ENCODE measurements around the gene TRIM66.

Gene TRIM66

DNA sequence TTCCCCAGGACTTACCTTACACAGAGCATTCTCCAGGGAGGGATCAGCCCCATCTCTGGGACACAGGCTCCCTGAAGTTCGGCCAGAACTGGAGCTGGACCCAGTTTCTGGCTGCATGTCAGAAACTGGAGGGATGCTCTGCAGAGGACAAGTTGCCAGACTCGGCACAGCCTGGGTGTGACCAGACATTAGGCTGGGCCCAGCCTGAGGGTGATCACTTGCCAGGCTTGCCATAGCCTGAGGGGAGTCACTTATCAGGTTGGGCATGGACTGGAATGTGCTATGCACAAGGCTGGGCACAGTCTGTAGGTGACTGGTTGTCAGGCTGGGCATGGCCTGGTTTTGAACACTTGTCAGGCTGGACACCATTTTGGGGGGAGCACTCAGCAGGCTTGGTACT, 57.8 kb downstream of the TRIM66 start:
- Mint-ChIP-seq H3K4me1 (no peaks in the 10 kb centered on the region), H3K9me3 (no peaks in the 10 kb centered on the region), H3K4me3 (no peak overlapping the region), H3K27ac (no peak overlapping the region), H3K36me3 (peaks cover 17% of the 10 kb centered on the region)
- ATAC-seq: peak; percentile 33
- DNase-seq (ENCODE audit: low spot score in 2 of 2): no peak

DNA sequence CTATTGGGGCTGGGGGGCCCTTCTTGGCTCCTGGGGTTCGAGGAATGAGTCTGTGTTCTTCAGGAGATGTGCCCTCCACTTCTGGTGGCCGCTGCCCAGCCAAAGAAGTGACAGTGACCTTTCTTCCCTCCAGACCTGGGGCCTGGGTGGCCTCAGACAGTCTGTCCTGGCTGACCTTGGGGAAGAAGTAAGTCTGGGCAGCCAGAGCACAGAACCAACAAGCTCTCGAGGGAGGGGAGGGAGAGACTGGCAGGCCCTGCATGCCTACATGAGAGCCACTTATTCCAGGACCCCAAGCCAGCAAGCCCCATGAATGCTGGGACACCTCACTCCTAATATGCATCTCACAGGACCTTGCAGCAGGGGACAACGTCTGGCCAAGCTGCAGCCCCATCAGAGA, 61.3 kb downstream of the TRIM66 start:
- DNase-seq (ENCODE audit: low spot score in 2 of 2) (no peak), ATAC-seq (no peak)
- no peaks in the 10 kb centered on the region for H3K9me3 Mint-ChIP-seq
- no peak overlapping the region for H3K4me3 Mint-ChIP-seq
- peaks cover 23% of the 10 kb centered on the region for H3K36me3 Mint-ChIP-seq
- no peaks in the 10 kb centered on the region for H3K4me1 Mint-ChIP-seq
- no peak overlapping the region for H3K27ac Mint-ChIP-seq

DNA sequence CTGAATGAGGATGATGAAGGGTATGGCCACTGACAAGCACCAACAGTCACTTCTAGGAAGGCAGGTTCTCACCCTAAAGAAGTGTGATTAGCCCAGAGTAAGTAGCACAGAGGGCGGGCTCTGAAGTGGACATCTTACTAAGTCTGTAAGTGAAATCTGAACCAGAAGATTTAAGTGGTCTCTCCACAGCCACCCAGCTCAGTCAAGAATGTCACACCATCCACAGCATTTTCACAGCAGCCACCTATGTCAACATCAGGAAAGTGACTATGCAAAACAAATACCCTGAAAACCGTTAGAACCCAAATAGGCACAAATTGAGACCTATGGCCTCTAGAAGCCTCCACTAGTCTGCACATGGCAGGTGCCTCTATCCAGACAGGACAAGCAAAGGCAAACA, 65.4 kb downstream of the TRIM66 start:
- DNase-seq (ENCODE audit: low spot score in 2 of 2): no peak
- no peak for ATAC-seq
- H3K27ac Mint-ChIP-seq: no peak overlapping the region
- H3K4me3 Mint-ChIP-seq: no peak overlapping the region
- H3K9me3 Mint-ChIP-seq: no peaks in the 10 kb centered on the region
- no peaks in the 10 kb centered on the region for H3K4me1 Mint-ChIP-seq
- H3K36me3 Mint-ChIP-seq: peaks cover 11% of the 10 kb centered on the region

GRCh38 chr11:8615291-8616032, 67.0 kb downstream of the TRIM66 start:
- Mint-ChIP-seq H3K4me3 (no peak overlapping the region), H3K9me3 (no peaks in the 10 kb centered on the region), H3K27ac (no peak overlapping the region), H3K4me1 (no peaks in the 10 kb centered on the region), H3K36me3 (peaks cover 11% of the 10 kb centered on the region)
- no peak for DNase-seq (ENCODE audit: low spot score in 2 of 2)
- no peak for ATAC-seq

DNA sequence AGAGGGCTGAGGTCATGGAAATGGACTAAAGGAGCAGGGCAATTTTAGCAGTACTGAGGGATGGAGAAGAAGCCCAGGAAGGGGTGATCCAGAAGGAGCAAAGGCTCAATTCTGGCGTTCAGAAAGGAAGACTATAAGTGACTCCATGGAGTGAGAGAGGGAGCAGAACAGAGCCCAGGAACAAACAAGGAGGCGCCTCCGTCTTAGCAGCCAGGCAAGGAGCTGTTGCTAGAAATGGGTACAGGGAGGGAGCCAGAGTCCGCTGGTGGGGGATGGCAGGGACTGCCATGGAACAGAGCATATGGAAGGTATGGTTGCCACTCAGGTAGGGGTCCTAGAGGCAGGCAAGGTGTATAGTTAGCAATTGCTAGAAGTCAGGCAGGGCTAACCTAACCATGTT, 68.0 kb downstream of the TRIM66 start:
- H3K4me1 Mint-ChIP-seq: no peaks in the 10 kb centered on the region
- H3K36me3 Mint-ChIP-seq: peaks cover 11% of the 10 kb centered on the region
- H3K27ac Mint-ChIP-seq: no peak overlapping the region
- ATAC-seq: no peak
- H3K9me3 Mint-ChIP-seq: no peaks in the 10 kb centered on the region
- no peak overlapping the region for H3K4me3 Mint-ChIP-seq
- DNase-seq (ENCODE audit: low spot score in 2 of 2): no peak

DNA sequence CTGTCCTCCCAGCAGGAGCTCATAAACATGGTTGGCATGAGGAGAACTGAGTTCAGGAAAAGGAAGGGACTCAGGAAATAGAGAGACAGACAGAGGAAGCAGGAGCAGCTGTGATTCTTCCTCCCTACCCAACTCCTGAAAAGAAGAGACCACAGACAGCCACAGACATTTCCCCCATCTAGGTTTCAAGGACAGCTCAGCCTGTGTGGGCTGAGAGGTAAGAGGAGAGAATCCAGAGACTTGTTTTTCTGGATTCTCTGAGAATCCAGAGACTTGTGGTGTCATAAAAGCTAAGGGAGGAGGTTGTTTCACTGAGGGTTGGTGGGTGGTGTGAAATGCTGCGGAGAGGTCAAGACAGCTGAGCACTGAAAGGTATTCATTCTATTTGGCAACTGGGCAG, 69.4 kb downstream of the TRIM66 start:
- ATAC-seq (no peak), DNase-seq (ENCODE audit: low spot score in 2 of 2) (no peak)
- Mint-ChIP-seq H3K27ac (peak overlapping the region; percentile 8), H3K36me3 (peaks cover 11% of the 10 kb centered on the region), H3K4me3 (no peak overlapping the region), H3K4me1 (no peaks in the 10 kb centered on the region), H3K9me3 (no peaks in the 10 kb centered on the region)

DNA sequence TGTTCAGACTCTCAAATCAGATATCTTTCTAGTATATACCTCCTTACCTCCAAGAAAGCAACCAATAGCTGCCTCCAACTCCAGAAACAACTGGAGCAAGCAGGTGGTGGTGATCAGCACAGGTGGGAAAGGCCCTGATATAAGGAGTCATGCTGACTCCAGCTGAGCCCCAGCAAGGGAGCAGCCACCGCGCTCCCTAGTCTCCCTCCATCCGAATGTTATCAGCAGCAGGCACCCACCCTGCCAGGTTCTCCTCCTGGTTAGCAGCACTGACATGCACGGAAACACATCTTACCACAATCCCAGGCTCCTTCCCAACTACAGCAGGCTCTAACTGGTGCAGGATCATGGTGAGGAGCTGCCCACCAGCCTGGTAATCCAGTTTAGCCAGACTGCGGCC, 69.9 kb downstream of the TRIM66 start:
- no peaks in the 10 kb centered on the region for H3K9me3 Mint-ChIP-seq

GRCh38 chr11:8610532-8611116, 71.8 kb downstream of the TRIM66 start:
- peaks cover 4% of the 10 kb centered on the region for H3K36me3 Mint-ChIP-seq
- no peak overlapping the region for H3K4me3 Mint-ChIP-seq
- ATAC-seq (peak; percentile 55), DNase-seq (ENCODE audit: low spot score in 2 of 2) (no peak)
- no peaks in the 10 kb centered on the region for H3K4me1 Mint-ChIP-seq
- H3K27ac Mint-ChIP-seq: no peak overlapping the region
- H3K9me3 Mint-ChIP-seq: no peaks in the 10 kb centered on the region

More for the DNA sequence above, 69.9 kb downstream of the TRIM66 start:
- H3K36me3 Mint-ChIP-seq: peaks cover 6% of the 10 kb centered on the region
- H3K4me1 Mint-ChIP-seq: no peaks in the 10 kb centered on the region
- H3K27ac Mint-ChIP-seq: peak overlapping the region; percentile 4
- ATAC-seq (peak; percentile 34), DNase-seq (ENCODE audit: low spot score in 2 of 2) (no peak)
- no peak overlapping the region for H3K4me3 Mint-ChIP-seq

GRCh38 chr11:8608652-8609051, 73.8 kb downstream of the TRIM66 start:
- Mint-ChIP-seq H3K9me3 (no peaks in the 10 kb centered on the region), H3K4me3 (no peak overlapping the region), H3K27ac (no peak overlapping the region), H3K4me1 (no peaks in the 10 kb centered on the region), H3K36me3 (peaks cover 2% of the 10 kb centered on the region)
- DNase-seq (ENCODE audit: low spot score in 2 of 2): no peak
- no peak for ATAC-seq

DNA sequence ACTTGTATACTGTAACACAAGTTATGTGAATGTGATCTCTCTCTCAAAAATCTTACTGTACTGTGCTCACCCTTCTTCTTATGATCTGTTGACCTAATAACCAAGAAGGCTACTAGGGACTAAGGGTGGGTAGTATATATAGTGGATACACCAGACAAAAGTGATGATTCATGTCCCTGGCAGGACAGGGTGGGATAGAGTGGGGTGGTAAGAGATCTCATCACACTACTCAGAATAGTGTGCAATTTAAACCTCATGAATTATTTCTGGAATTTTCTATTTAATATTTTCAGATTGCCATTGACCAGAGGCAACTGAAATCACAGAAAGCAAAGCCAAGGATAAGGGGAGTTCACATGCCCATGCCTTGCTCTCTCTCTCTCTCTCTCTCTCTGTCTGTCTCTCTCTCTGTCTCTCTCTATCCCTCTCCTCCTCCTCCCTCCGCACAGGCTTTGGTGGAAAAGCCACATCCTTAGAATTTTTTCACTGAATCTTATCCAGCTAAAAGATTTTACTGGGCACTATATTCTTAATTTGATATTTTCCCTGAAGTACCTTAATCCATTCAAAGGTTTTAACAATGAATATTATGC, 76.4 kb downstream of the TRIM66 start:
- DNase-seq (ENCODE audit: low spot score in 2 of 2): no peak
- Mint-ChIP-seq H3K4me1 (no peaks in the 10 kb centered on the region), H3K27ac (no peak overlapping the region), H3K4me3 (no peak overlapping the region), H3K36me3 (no peaks in the 10 kb centered on the region), H3K9me3 (no peaks in the 10 kb centered on the region)
- no peak for ATAC-seq

DNA sequence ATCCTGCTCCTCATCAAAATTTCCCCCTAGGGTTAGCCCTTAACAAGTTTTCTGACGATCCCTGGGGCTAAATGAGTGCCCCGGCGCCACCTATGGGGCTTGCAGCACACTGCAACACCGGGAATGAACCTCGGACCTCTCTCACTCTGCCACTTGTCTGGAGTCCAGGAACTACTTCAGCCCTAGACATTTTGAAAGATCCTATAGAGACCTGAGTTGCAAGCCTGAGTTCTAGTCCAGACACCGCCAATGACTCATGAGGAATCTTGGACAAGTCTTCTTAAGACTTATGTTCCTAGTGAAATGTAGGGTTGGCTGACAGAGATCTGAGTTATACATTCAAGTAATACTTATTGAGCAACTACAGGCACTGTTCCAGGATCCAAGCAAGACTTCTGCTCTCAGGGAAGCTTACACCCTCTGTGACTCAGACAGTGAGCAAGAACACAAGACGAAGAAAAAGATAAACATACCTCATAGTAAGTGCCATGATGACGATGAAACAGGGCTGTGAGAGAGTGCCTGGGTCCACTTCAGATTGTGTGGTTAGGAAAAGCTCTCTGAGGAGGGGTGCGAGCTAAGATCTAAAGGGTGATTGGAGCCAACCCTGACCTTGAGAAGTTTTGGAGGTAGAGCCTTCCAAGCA, 78.3 kb downstream of the TRIM66 start:
- ATAC-seq: peak; percentile 72
- no peaks in the 10 kb centered on the region for H3K9me3 Mint-ChIP-seq

DNA sequence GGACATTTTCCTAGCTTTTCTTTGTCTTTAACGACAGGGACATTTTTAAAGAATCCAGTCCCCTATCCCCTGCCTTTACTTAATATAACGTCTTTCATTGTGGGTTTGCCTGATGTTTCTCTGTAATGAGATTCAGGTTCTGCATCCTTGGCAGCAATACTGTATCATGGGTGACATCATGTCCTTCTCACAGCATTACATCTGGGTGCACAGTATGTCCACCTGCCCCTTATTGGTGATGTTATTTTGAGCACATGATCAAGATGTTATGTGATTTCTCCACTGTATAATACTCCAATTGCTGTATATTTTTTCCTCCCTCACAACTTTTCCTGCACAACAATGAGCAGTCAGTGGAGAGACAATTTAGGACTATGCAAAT, 78.8 kb downstream of the TRIM66 start:
- Mint-ChIP-seq H3K4me1 (no peaks in the 10 kb centered on the region), H3K36me3 (no peaks in the 10 kb centered on the region), H3K9me3 (no peaks in the 10 kb centered on the region), H3K4me3 (no peak overlapping the region), H3K27ac (no peak overlapping the region)
- ATAC-seq (no peak), DNase-seq (ENCODE audit: low spot score in 2 of 2) (no peak)

More for the DNA sequence above, 78.3 kb downstream of the TRIM66 start:
- Mint-ChIP-seq H3K4me1 (no peaks in the 10 kb centered on the region), H3K4me3 (no peak overlapping the region), H3K27ac (no peak overlapping the region), H3K36me3 (no peaks in the 10 kb centered on the region)
- peak; percentile 11 to 68 for DNase-seq (ENCODE audit: low spot score in 2 of 2)

- Mint-ChIP-seq H3K36me3 (no peaks in the 10 kb centered on the region), H3K4me3 (no peak overlapping the region), H3K27ac (no peak overlapping the region), H3K4me1 (no peaks in the 10 kb centered on the region), H3K9me3 (no peaks in the 10 kb centered on the region)
- ATAC-seq (no peak), DNase-seq (ENCODE audit: low spot score in 2 of 2) (no peak)
Measured at GRCh38 chr11:8601376-8602133, 80.9 kb downstream of the TRIM66 start.

- H3K4me1 Mint-ChIP-seq: no peaks in the 10 kb centered on the region
- H3K4me3 Mint-ChIP-seq: no peak overlapping the region
- H3K27ac Mint-ChIP-seq: no peak overlapping the region
- no peak for DNase-seq (ENCODE audit: low spot score in 2 of 2)
- ATAC-seq: no peak
- no peaks in the 10 kb centered on the region for H3K36me3 Mint-ChIP-seq
- H3K9me3 Mint-ChIP-seq: no peaks in the 10 kb centered on the region
Measured at GRCh38 chr11:8598506-8598905, 84.0 kb downstream of the TRIM66 start.

GRCh38 chr11:8597182-8597581, 85.3 kb downstream of the TRIM66 start:
- no peak overlapping the region for H3K27ac Mint-ChIP-seq
- no peaks in the 10 kb centered on the region for H3K36me3 Mint-ChIP-seq
- no peaks in the 10 kb centered on the region for H3K9me3 Mint-ChIP-seq
- H3K4me3 Mint-ChIP-seq: no peak overlapping the region
- H3K4me1 Mint-ChIP-seq: no peaks in the 10 kb centered on the region
- ATAC-seq (no peak), DNase-seq (ENCODE audit: low spot score in 2 of 2) (no peak)

Measured in stimulated activated effector memory CD8-positive, alpha-beta T cell treated with anti-CD3 and anti-CD28 coated beads, Interleukin-12 subunit alpha, Interleukin-12 subunit beta, amount 100 ng/mL, for 72 hours (primary cell).